NT2/D1 (cell line): Measurements from ENCODE around the gene ZFR2.

Experiments used
- SUZ12 ChIP-seq: IDR thresholded peaks from 2 replicates; pipeline ENCODE4 v1.6.1; 2011; ENCODE audit not compliant: insufficient read length, insufficient read depth; ENCODE audit errors: extremely low read depth
- YY1 ChIP-seq: IDR thresholded peaks from 2 replicates; pipeline ENCODE4 v1.6.1; 2011; ENCODE audit not compliant: insufficient read length, insufficient read depth
- ZNF274 ChIP-seq: IDR thresholded peaks from 2 replicates; pipeline ENCODE4 v1.6.1; 2011; ENCODE audit warnings: mild to moderate bottlenecking, low read depth, low read length

GRCh38 chr19:3860499-3860898, 8.3 kb downstream of the ZFR2 start:
- no peak for TF ChIP-seq SUZ12
- no peak for TF ChIP-seq YY1
- TF ChIP-seq ZNF274: no peak
